ENCODE data around the gene CYP39A1.

Gene CYP39A1

GRCh38 chr6:46509063-46509462 lies 143.6 kb downstream of the CYP39A1 start:
- DNase-seq: no peak

GRCh38 chr6:46507426-46507825 lies 145.2 kb downstream of the CYP39A1 start:
- DNase-seq: no peak

GRCh38 chr6:46505693-46506512 lies 146.7 kb downstream of the CYP39A1 start:
- no peak for DNase-seq

GRCh38 chr6:46504242-46504641 lies 148.4 kb downstream of the CYP39A1 start:
- no peak for DNase-seq

- DNase-seq: no peak
Measured at GRCh38 chr6:46502486-46503119, 150.0 kb downstream of the CYP39A1 start.

- no peak for DNase-seq
Measured at GRCh38 chr6:46501136-46502089, 151.2 kb downstream of the CYP39A1 start.

- no peak for DNase-seq
Measured at GRCh38 chr6:46500382-46500781, 152.2 kb downstream of the CYP39A1 start.

All from NCI-H446 (cell line).